ENCODE measurements around the gene TAF1B. TPM values are rescaled to one million over a fixed set of nuclear protein-coding genes. Genes with fewer than 3 reads are reported as not detected.

Gene TAF1B
- total RNA-seq, 1 donor from 2014 or later, result 14.6 TPM

- no peak for DNase-seq (ENCODE audit: low read depth)
- TF ChIP-seq CTCF (conservative IDR thresholded peaks at IDR 0.05; ENCODE audit: low read depth, low read length), result no peak
- no peak overlapping the region for H3K4me3 ChIP-seq (ENCODE audit: low read depth, low read length)
Measured at GRCh38 chr2:9803023-9803805, 40.1 kb upstream of the TAF1B start.

- no peak for TF ChIP-seq CTCF (conservative IDR thresholded peaks at IDR 0.05; ENCODE audit: low read depth, low read length)
- H3K4me3 ChIP-seq (ENCODE audit: low read depth, low read length), result no peak overlapping the region
- no peak for DNase-seq (ENCODE audit: low read depth)
Measured at GRCh38 chr2:9805435-9806297, 37.6 kb upstream of the TAF1B start.

GRCh38 chr2:9806298-9806610 is 37.0 kb upstream of the TAF1B start:
- no peak overlapping the region for H3K4me3 ChIP-seq (ENCODE audit: low read depth, low read length)
- no peak for DNase-seq (ENCODE audit: low read depth)
- TF ChIP-seq CTCF (conservative IDR thresholded peaks at IDR 0.05; ENCODE audit: low read depth, low read length), result no peak

DNA sequence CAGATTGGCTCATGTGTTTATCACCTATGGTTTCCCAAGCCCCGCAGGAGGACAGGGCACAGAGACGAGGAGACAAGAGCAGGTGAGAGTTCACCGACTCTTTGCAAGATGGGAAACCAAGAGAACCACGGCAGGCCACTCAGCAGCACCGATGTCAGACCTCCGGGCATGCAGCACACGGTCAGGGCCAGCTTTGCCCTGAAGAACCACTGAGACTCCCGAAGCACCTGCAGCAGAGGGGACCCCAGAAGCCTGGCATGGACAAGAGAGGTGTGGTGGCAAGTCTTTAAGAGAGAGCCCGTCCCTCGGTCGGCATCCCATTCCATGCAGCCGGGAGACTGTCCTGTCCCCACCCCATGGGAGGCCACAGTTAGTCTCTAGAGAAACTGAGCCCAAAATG is 36.6 kb upstream of the TAF1B start:
- TF ChIP-seq CTCF (conservative IDR thresholded peaks at IDR 0.05; ENCODE audit: low read depth, low read length), result no peak
- no peak overlapping the region for H3K4me3 ChIP-seq (ENCODE audit: low read depth, low read length)
- DNase-seq (ENCODE audit: low read depth), result no peak

GRCh38 chr2:9807056-9807455 is 36.2 kb upstream of the TAF1B start:
- no peak overlapping the region for H3K4me3 ChIP-seq (ENCODE audit: low read depth, low read length)
- DNase-seq (ENCODE audit: low read depth), result no peak
- TF ChIP-seq CTCF (conservative IDR thresholded peaks at IDR 0.05; ENCODE audit: low read depth, low read length), result no peak

DNA sequence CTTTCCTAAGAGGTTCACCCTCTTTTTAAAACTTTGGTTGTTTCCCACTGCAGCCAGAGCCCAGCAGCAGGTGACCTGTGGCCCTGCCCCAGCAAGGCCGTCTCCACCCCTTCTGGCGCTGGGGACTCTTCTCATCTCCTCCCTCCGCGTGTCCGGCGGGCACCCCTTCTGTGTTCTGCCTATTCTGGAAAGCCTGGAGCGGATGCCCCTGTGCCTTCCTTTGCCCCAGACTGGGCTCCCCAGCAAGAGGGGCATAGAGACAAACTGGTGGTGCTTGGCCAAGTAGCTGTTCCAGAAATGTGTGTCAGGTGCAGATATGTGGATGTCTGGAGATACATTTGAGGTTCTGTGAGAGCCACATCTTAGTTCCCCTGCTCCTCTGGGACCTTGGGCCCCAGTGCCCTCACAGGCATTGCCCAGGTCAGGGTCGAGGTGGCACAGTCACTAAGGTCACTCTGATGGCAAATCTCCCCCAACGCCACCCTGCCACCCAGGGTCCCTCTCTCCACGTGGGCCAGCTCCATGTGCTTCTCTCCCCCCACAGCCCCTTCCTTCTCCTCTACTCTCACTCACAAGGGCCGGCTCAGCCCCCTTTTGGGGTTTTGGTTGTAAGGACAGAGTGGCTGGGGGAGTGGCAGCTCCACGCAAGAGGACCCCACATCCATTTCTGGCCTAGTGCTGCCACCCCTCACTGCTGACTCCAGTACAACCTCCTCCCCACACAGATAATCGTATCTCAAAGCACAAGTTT is 35.5 kb upstream of the TAF1B start:
- DNase-seq (ENCODE audit: low read depth), result no peak
- no peak for TF ChIP-seq CTCF (conservative IDR thresholded peaks at IDR 0.05; ENCODE audit: low read depth, low read length)
- H3K4me3 ChIP-seq (ENCODE audit: low read depth, low read length), result no peak overlapping the region

Data from epithelial cell of proximal tubule (primary cell).